HG03108 (cell line): Measurements from ENCODE around the gene CPNE5.
A peak's percentile ranks its signal among the peaks of the same experiment; 100 is the strongest.

Experiments
- ATAC-seq: cut with Tn5 transposase; IDR thresholded peaks from one replicate; pipeline ENCODE4 v1.9.1; 2021; ENCODE audit warnings: moderate library complexity; ENCODE audit not compliant: unreplicated experiment

The CPNE5 gene

GRCh38 chr6:36749829-36750489, 89.3 kb downstream of the CPNE5 start:
- no peak for ATAC-seq

- no peak for ATAC-seq
Measured at GRCh38 chr6:36746251-36746650, 93.0 kb downstream of the CPNE5 start.

GRCh38 chr6:36745836-36746235, 93.4 kb downstream of the CPNE5 start:
- ATAC-seq = no peak

GRCh38 chr6:36745283-36745682, 94.0 kb downstream of the CPNE5 start:
- ATAC-seq = no peak

- ATAC-seq = no peak
Measured at GRCh38 chr6:36744304-36744673, 95.0 kb downstream of the CPNE5 start.

GRCh38 chr6:36743538-36744303, 95.5 kb downstream of the CPNE5 start:
- ATAC-seq = no peak

- no peak for ATAC-seq
Measured at GRCh38 chr6:36743032-36743431, 96.2 kb downstream of the CPNE5 start.

GRCh38 chr6:36742146-36742545, 97.1 kb downstream of the CPNE5 start:
- ATAC-seq = no peak

GRCh38 chr6:36740818-36741179, 98.4 kb downstream of the CPNE5 start:
- ATAC-seq = no peak

- no peak for ATAC-seq
Measured at GRCh38 chr6:36739947-36740817, 99.1 kb downstream of the CPNE5 start.

- ATAC-seq = no peak
Measured at GRCh38 chr6:36738108-36738507, 101.1 kb downstream of the CPNE5 start.

GRCh38 chr6:36737043-36737785, 102.0 kb downstream of the CPNE5 start:
- ATAC-seq = no peak

GRCh38 chr6:36735110-36736071, 103.9 kb downstream of the CPNE5 start:
- ATAC-seq = peak; percentile 52

GRCh38 chr6:36734486-36735060, 104.7 kb downstream of the CPNE5 start:
- ATAC-seq = no peak

GRCh38 chr6:36733300-36733699, 105.9 kb downstream of the CPNE5 start:
- ATAC-seq = no peak

- no peak for ATAC-seq
Measured at GRCh38 chr6:36731622-36732310, 107.5 kb downstream of the CPNE5 start.

GRCh38 chr6:36730424-36731380, 108.5 kb downstream of the CPNE5 start:
- no peak for ATAC-seq

- ATAC-seq = no peak
Measured at GRCh38 chr6:36729161-36729524, 110.1 kb downstream of the CPNE5 start.
